GM19025 (cell line): Measurements from ENCODE around the gene ACADVL.

Experiments
- ATAC-seq: cut with Tn5 transposase; IDR thresholded peaks from one replicate; pipeline ENCODE4 v1.9.1; 2021; ENCODE audit warnings: mild to moderate bottlenecking, low read depth, moderate library complexity; ENCODE audit not compliant: unreplicated experiment

The ACADVL gene

GRCh38 chr17:7191069-7191468, 28.7 kb upstream of the ACADVL start:
- no peak for ATAC-seq

GRCh38 chr17:7191571-7192270, 28.0 kb upstream of the ACADVL start:
- no peak for ATAC-seq

GRCh38 chr17:7192271-7192937, 27.3 kb upstream of the ACADVL start:
- no peak for ATAC-seq

- ATAC-seq: no peak
These were observed 23.8 kb upstream of the ACADVL start for GRCh38 chr17:7195971-7196370.

- no peak for ATAC-seq
These were observed 22.9 kb upstream of the ACADVL start for GRCh38 chr17:7196651-7197401.

- ATAC-seq: no peak
These were observed 16.3 kb upstream of the ACADVL start for GRCh38 chr17:7203391-7203790.

GRCh38 chr17:7204336-7204735, 15.4 kb upstream of the ACADVL start:
- ATAC-seq: no peak

GRCh38 chr17:7204828-7205461, 14.8 kb upstream of the ACADVL start:
- ATAC-seq: peak; percentile 86

- ATAC-seq: no peak
These were observed 14.2 kb upstream of the ACADVL start for GRCh38 chr17:7205561-7205960.

- ATAC-seq: no peak
These were observed 12.4 kb upstream of the ACADVL start for GRCh38 chr17:7207120-7208001.

- no peak for ATAC-seq
These were observed 11.6 kb upstream of the ACADVL start for GRCh38 chr17:7208027-7208571.

- no peak for ATAC-seq
These were observed 10.8 kb upstream of the ACADVL start for GRCh38 chr17:7208754-7209460.

GRCh38 chr17:7211491-7212273, 8.1 kb upstream of the ACADVL start:
- ATAC-seq: no peak

- no peak for ATAC-seq
These were observed 5.8 kb upstream of the ACADVL start for GRCh38 chr17:7213895-7214299.

- peak; percentile 63 for ATAC-seq
These were observed 5.2 kb upstream of the ACADVL start for GRCh38 chr17:7214300-7215135.

GRCh38 chr17:7215136-7215638, 4.6 kb upstream of the ACADVL start:
- ATAC-seq: no peak

GRCh38 chr17:7215652-7216180, 4.0 kb upstream of the ACADVL start:
- no peak for ATAC-seq
